CD4-positive, alpha-beta T cell (primary cell): Measurements from ENCODE around the gene MTERF1. TPM values are rescaled to one million over a fixed set of nuclear protein-coding genes. Genes with fewer than 3 reads are reported as not detected.

Experiments used
- ATAC-seq: fragments of 200-7000 bp; cut with Tn5 transposase; one replicate; pipeline ENCODE4 v1.10.0; 2022; ENCODE audit warnings: mild to moderate bottlenecking; ENCODE audit not compliant: poor library complexity
- CTCF ChIA-PET: fragments of 350-600 bp; sonication (Branson Sonifier 250); formaldehyde crosslinking; loops from one replicate; lab custom pipeline; 2021; ENCODE audit warnings: antibody characterized with exemption, inconsistent platforms; lab: Charles Lee
- POLR2A ChIA-PET: fragments of 350-600 bp; sonication (Branson Sonifier 250); formaldehyde crosslinking; loops from one replicate; lab custom pipeline; 2021; ENCODE audit warnings: antibody characterized with exemption, inconsistent platforms; lab: Charles Lee
- DNase-seq, 14 experiments: peaks; one replicate each; pipeline ENCODE4 v3.0.0-alpha.2; 2013 to 2020; ENCODE audit warnings: mixed read lengths in 2 of 14
- H3K27ac ChIP-seq, 2 donors: one replicate each; pipeline versions ENCODE4 v1.5.1 to v1.7.0; 2013; ENCODE audit warnings: low read length in 2 of 2, low read depth in 1 of 2, mild to moderate bottlenecking in 1 of 2
- H3K27me3 ChIP-seq, 2 experiments: 1 replicate in 1 of 2; 2 replicates in 1 of 2; pipeline versions ENCODE4 v1.6.1 to v1.7.0; 2013; ENCODE audit warnings: low read length in 2 of 2, control low read depth in 1 of 2, mild to moderate bottlenecking in 1 of 2, moderate library complexity in 1 of 2; ENCODE audit not compliant: insufficient read depth in 2 of 2, control insufficient read depth in 1 of 2
- H3K36me3 ChIP-seq: one replicate; pipeline ENCODE4 v1.6.1; 2013; ENCODE audit warnings: low read length, control low read depth; ENCODE audit not compliant: insufficient read depth
- H3K4me1 ChIP-seq: one replicate; pipeline ENCODE4 v1.6.1; 2013; ENCODE audit warnings: low read length, control low read depth; ENCODE audit not compliant: insufficient read depth
- H3K4me3 ChIP-seq: one replicate; pipeline ENCODE4 v1.5.1; 2013; ENCODE audit warnings: mild to moderate bottlenecking, low read length, moderate library complexity
- H3K9me3 ChIP-seq, 2 experiments: 1 replicate in 1 of 2; 2 replicates in 1 of 2; pipeline versions ENCODE4 v1.6.1 to v1.7.0; 2013; ENCODE audit warnings: low read length in 2 of 2, mild to moderate bottlenecking in 2 of 2, control low read depth in 1 of 2, moderate library complexity in 1 of 2; ENCODE audit not compliant: control insufficient read depth in 1 of 2, insufficient read depth in 1 of 2
- H3K27ac Mint-ChIP-seq: one replicate; pipeline ENCODE4 v1.8.0; 2020; ENCODE audit warnings: mixed read lengths
- H3K27me3 Mint-ChIP-seq: one replicate; pipeline ENCODE4 v1.8.0; 2021; ENCODE audit warnings: mixed read lengths
- H3K36me3 Mint-ChIP-seq: one replicate; pipeline ENCODE4 v1.8.0; 2021; ENCODE audit warnings: low read depth, mixed read lengths
- H3K4me1 Mint-ChIP-seq: one replicate; pipeline ENCODE4 v1.8.0; 2021; ENCODE audit warnings: low read depth, mixed read lengths
- H3K4me3 Mint-ChIP-seq: one replicate; pipeline ENCODE4 v1.8.0; 2020; ENCODE audit warnings: mild to moderate bottlenecking, mixed read lengths
- H3K9me3 Mint-ChIP-seq: one replicate; pipeline ENCODE4 v1.8.0; 2020; ENCODE audit warnings: mixed read lengths
- CTCF ChIP-seq: fragments of 200-600 bp; IDR thresholded peaks from one replicate; pipeline ENCODE4 v1.8.0; 2022; ENCODE audit warnings: antibody characterized with exemption, mild to moderate bottlenecking
- intact Hi-C, 2 experiments: fragments of 100-400 bp; cut with DNase I in 1 of 2; cut with micrococcal nuclease in 1 of 2; formaldehyde crosslinking; loops; one replicate each; pipeline versions ENCODE4 v1.15.1 to v1.9.0; 2023 to 2025; cut with DNase I, micrococcal nuclease
- total RNA-seq, 174 experiments: library from RNA in 2 of 174; stranded (reverse) in 2 of 174; gene quantifications; one replicate each; pipeline ENCODE4 v1.2.3 and lab custom pipeline; 2021 to 2026

Gene MTERF1
- total RNA-seq, 2 experiments from 2014 or later, result 11.0 to 11.9 TPM

- no peak overlapping the region for H3K4me3 Mint-ChIP-seq
- no peaks in the 10 kb centered on the region for H3K4me1 Mint-ChIP-seq
- H3K27ac Mint-ChIP-seq, result no peak overlapping the region
- Histone ChIP-seq H3K36me3 (no peaks in the 10 kb centered on the region), H3K9me3 (no peaks in the 10 kb centered on the region), H3K27me3 (no peaks in the 10 kb centered on the region), H3K27ac (no peak overlapping the region), H3K4me3 (no peak overlapping the region), H3K4me1 (no peaks in the 10 kb centered on the region)
- CTCF ChIA-PET, result no interaction called here
- intact Hi-C loops, result no loop called here
- POLR2A ChIA-PET, result no interaction called here
- H3K9me3 Mint-ChIP-seq, result no peaks in the 10 kb centered on the region
- H3K36me3 Mint-ChIP-seq, result no peaks in the 10 kb centered on the region
- no peak for TF ChIP-seq CTCF
- no peak for ATAC-seq
- H3K27me3 Mint-ChIP-seq, result peaks cover 9% of the 10 kb centered on the region
- DNase-seq, result no peak
Observed at GRCh38 chr7:91911121-91911520, 30.6 kb upstream of the MTERF1 start.

- Mint-ChIP-seq H3K4me1 (no peaks in the 10 kb centered on the region), H3K4me3 (no peak overlapping the region), H3K36me3 (no peaks in the 10 kb centered on the region), H3K27me3 (peaks cover 9% of the 10 kb centered on the region), H3K9me3 (no peaks in the 10 kb centered on the region), H3K27ac (no peak overlapping the region)
- intact Hi-C loops, result no loop called here
- ChIA-PET POLR2A (no interaction called here), CTCF (no interaction called here)
- ATAC-seq, result no peak
- Histone ChIP-seq H3K27ac (no peak overlapping the region), H3K9me3 (no peaks in the 10 kb centered on the region), H3K36me3 (no peaks in the 10 kb centered on the region), H3K27me3 (no peaks in the 10 kb centered on the region), H3K4me3 (no peak overlapping the region), H3K4me1 (no peaks in the 10 kb centered on the region)
- DNase-seq, result no peak
- no peak for TF ChIP-seq CTCF
Observed at GRCh38 chr7:91910171-91910570, 29.7 kb upstream of the MTERF1 start.

DNA sequence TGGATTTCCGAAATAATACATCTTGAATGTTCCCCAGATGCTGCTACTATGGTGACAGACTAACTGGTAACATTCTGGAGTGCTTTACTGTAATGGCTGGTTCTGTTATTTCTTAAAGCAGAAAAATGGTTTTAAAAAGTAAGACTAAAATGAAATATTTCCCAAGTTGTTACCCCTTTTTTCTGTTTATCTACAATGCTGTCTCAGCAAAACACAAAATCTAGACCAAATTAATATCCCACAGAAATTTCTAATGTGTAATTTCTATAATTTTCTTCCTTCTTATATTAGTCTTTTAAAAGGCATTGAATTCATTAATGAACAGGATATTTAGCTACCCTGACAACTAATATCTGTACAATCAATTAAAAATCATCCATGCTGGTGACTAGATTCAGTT is 19.1 kb upstream of the MTERF1 start:
- Mint-ChIP-seq H3K27ac (no peak overlapping the region), H3K27me3 (peaks cover 13% of the 10 kb centered on the region), H3K9me3 (no peaks in the 10 kb centered on the region), H3K36me3 (no peaks in the 10 kb centered on the region), H3K4me3 (no peak overlapping the region), H3K4me1 (no peaks in the 10 kb centered on the region)
- ATAC-seq (no peak), DNase-seq (no peak)
- intact Hi-C loops, result no loop called here
- peaks cover 0 to 4% of the 10 kb centered on the region in 2 experiments for H3K9me3 ChIP-seq
- H3K36me3 ChIP-seq, result no peaks in the 10 kb centered on the region
- H3K4me3 ChIP-seq, result no peak overlapping the region
- no peak overlapping the region for H3K27ac ChIP-seq
- TF ChIP-seq CTCF, result no peak
- CTCF ChIA-PET, result no interaction called here
- POLR2A ChIA-PET, result no interaction called here
- peaks cover 0 to 11% of the 10 kb centered on the region in 2 experiments for H3K27me3 ChIP-seq
- H3K4me1 ChIP-seq, result no peaks in the 10 kb centered on the region
